Nephron (organoid): Measurements from ENCODE around the gene LAMB2.

ENCODE experiments used
- H3K27ac Mint-ChIP-seq, 3 experiments: 2 replicates each; pipeline ENCODE4 v1.8.0; 2020; ENCODE audit warnings: mixed read lengths in 3 of 3, mild to moderate bottlenecking in 2 of 3, moderate library complexity in 1 of 3
- H3K27me3 Mint-ChIP-seq: 2 replicates; pipeline ENCODE4 v1.8.0; 2021; ENCODE audit warnings: low read depth, mild to moderate bottlenecking, moderate library complexity, mixed read lengths
- H3K36me3 Mint-ChIP-seq: 2 replicates; pipeline ENCODE4 v1.8.0; 2020; ENCODE audit warnings: low read depth, mixed read lengths
- H3K4me1 Mint-ChIP-seq: 2 replicates; pipeline ENCODE4 v1.8.0; 2020; ENCODE audit warnings: mixed read lengths
- H3K4me3 Mint-ChIP-seq, 3 experiments: 2 replicates each; pipeline ENCODE4 v1.8.0; 2020; ENCODE audit warnings: mild to moderate bottlenecking in 3 of 3, mixed read lengths in 3 of 3, moderate library complexity in 2 of 3
- H3K9me3 Mint-ChIP-seq: 2 replicates; pipeline ENCODE4 v1.8.0; 2020; ENCODE audit warnings: mixed read lengths
- TF ChIP-seq, protein P1 (sequence below), 3 experiments: fragments of 200-600 bp; sonication (generic); IDR thresholded peaks; one replicate each; pipeline ENCODE4 v1.5.0; 2021; ENCODE audit warnings: antibody characterized with exemption in 3 of 3; ENCODE audit not compliant: unreplicated experiment in 3 of 3

LAMB2 gene

GRCh38 chr3:49171119-49171774, 38.4 kb upstream of the LAMB2 start, which contains the start of gene KLHDC8B:
KLHDC8B (plus strand) TSS chr3:49171598; CDS start chr3:49172770, 1,172 bp downstream.
- Mint-ChIP-seq H3K27me3 (peaks cover 3% of the 10 kb centered on the region), H3K9me3 (no peaks in the 10 kb centered on the region), H3K4me1 (peaks cover 47% of the 10 kb centered on the region), H3K4me3 (peak within 1 kb of the TSS; percentile 86 to 92 (median 92)), H3K36me3 (peaks cover 16% of the 10 kb centered on the region), H3K27ac (peak within 1 kb of the TSS; percentile 92 to 96 (median 95))
- TF ChIP-seq, protein P1, sequence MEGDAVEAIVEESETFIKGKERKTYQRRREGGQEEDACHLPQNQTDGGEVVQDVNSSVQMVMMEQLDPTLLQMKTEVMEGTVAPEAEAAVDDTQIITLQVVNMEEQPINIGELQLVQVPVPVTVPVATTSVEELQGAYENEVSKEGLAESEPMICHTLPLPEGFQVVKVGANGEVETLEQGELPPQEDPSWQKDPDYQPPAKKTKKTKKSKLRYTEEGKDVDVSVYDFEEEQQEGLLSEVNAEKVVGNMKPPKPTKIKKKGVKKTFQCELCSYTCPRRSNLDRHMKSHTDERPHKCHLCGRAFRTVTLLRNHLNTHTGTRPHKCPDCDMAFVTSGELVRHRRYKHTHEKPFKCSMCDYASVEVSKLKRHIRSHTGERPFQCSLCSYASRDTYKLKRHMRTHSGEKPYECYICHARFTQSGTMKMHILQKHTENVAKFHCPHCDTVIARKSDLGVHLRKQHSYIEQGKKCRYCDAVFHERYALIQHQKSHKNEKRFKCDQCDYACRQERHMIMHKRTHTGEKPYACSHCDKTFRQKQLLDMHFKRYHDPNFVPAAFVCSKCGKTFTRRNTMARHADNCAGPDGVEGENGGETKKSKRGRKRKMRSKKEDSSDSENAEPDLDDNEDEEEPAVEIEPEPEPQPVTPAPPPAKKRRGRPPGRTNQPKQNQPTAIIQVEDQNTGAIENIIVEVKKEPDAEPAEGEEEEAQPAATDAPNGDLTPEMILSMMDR (IDR thresholded peaks at IDR 0.05; ENCODE audit: unreplicated experiment in 3 of 3) = peak; percentile 96 to 99 (median 97)

DNA sequence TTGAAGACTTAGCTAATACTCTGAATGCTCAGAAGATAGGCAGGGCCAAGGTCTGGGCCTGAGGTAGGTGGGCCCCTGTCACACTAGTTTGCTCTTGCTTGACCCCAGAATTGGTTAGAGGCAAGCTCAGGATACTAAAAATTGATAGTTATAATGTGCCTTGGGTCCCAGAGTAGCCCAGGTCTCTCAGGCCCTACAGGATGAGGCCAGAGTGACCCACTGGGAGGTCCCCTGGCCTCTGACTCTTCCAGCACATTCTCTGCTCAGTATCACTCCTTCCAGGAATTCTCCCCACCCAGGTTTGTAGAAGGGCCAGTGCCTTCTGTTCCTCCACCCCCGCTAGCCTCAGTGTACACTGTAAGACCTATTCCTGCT, 37.9 kb upstream of the LAMB2 start:
- Mint-ChIP-seq H3K4me3 (peak overlapping the region; percentile 86 to 92 (median 92)), H3K36me3 (peaks cover 13% of the 10 kb centered on the region), H3K4me1 (peaks cover 47% of the 10 kb centered on the region), H3K27me3 (peaks cover 3% of the 10 kb centered on the region), H3K9me3 (no peaks in the 10 kb centered on the region), H3K27ac (peak overlapping the region; percentile 92 to 95 (median 93))
- TF ChIP-seq, protein P1 (IDR thresholded peaks at IDR 0.05; ENCODE audit: unreplicated experiment in 3 of 3) = no peak

DNA sequence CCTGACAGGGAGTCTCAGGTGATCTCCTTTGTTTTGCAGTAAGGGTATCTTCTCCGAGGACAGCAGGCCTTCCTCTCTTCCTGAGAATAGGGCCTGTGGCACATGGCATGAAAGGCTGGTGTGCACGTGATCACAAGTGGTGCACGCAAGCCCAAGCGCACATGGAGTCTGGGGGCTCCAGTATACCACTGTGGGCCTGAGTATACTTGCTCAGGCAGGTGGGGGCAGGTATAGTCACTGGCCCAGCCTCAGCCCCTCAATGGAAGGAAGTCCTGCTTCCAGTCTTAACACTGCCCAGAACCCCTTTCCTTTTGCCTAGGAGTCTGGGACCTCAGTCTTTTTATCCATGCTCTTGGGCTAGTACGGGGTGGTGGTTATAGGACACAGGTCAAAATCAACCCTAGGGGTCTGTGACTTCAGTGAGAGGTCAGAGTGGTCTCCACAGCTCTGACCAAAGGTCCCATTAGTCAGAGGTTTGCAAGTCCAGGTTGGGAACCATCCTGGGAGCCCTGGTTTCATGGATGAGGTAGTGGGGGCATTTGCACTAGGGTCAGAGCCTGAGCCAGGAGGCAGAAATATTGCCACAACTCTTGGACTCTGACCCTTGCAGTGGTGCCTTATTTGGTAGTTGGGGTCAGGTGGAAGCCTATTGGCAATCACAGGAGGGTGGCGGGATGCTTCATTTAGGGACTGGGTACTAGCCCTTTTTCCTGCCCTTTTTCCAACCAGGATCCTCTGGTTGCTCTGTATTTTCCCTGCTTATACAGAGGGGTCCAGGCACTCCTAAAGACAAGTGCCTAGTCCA, 34.1 kb upstream of the LAMB2 start:
- no peaks in the 10 kb centered on the region for H3K9me3 Mint-ChIP-seq
- peak overlapping the region; percentile 93 to 97 (median 95) for H3K4me3 Mint-ChIP-seq
- H3K27ac Mint-ChIP-seq = peak overlapping the region; percentile 90 to 96 (median 92)
- peaks cover 32% of the 10 kb centered on the region for H3K4me1 Mint-ChIP-seq
- peaks cover 13% of the 10 kb centered on the region for H3K36me3 Mint-ChIP-seq
- peaks cover 3% of the 10 kb centered on the region for H3K27me3 Mint-ChIP-seq
- TF ChIP-seq, protein P1 (IDR thresholded peaks at IDR 0.05; ENCODE audit: unreplicated experiment in 3 of 3) = no peak

GRCh38 chr3:49165771-49166751, 33.2 kb upstream of the LAMB2 start, which contains the start of gene CCDC71:
CCDC71 (minus strand) TSS chr3:49166331; CDS start chr3:49164208, 2,123 bp downstream.
- Mint-ChIP-seq H3K4me1 (peaks cover 26% of the 10 kb centered on the region), H3K36me3 (peaks cover 13% of the 10 kb centered on the region), H3K4me3 (peak within 1 kb of the TSS; percentile 96 to 98 (median 97)), H3K27ac (peak within 1 kb of the TSS; percentile 90 to 96 (median 93)), H3K9me3 (no peaks in the 10 kb centered on the region), H3K27me3 (peaks cover 3% of the 10 kb centered on the region)
- TF ChIP-seq, protein P1 (IDR thresholded peaks at IDR 0.05; ENCODE audit: unreplicated experiment in 3 of 3) = no peak

GRCh38 chr3:49164983-49165720, 32.3 kb upstream of the LAMB2 start:
- Mint-ChIP-seq H3K27me3 (no peaks in the 10 kb centered on the region), H3K9me3 (no peaks in the 10 kb centered on the region), H3K36me3 (peaks cover 13% of the 10 kb centered on the region), H3K27ac (peak overlapping the region; percentile 90 to 96 (median 93)), H3K4me3 (peak overlapping the region; percentile 96 to 98 (median 97)), H3K4me1 (peaks cover 19% of the 10 kb centered on the region)
- TF ChIP-seq, protein P1 (IDR thresholded peaks at IDR 0.05; ENCODE audit: unreplicated experiment in 3 of 3) = no peak
